ENCODE results near the gene SMYD3.

Gene SMYD3

GRCh38 chr1:245749053-245749452 is 758.0 kb downstream of the SMYD3 start:
- Histone ChIP-seq H3K27ac (ENCODE audit: extremely low read depth, low read depth, low read length) (no peak overlapping the region), H3K4me1 (ENCODE audit: control insufficient read depth, insufficient read depth, low read length) (no peaks in the 10 kb centered on the region), H3K9me3 (ENCODE audit: control insufficient read depth, insufficient read depth, low read depth, low read length) (no peaks in the 10 kb centered on the region), H3K4me3 (ENCODE audit: low read depth, low read length) (no peak overlapping the region), H3K36me3 (ENCODE audit: control insufficient read depth in 2 of 2, insufficient read depth in 1 of 2, low read length in 2 of 2) (no peaks in the 10 kb centered on the region)
- CTCF ChIA-PET: no interaction called here
- TF ChIP-seq, protein P1, sequence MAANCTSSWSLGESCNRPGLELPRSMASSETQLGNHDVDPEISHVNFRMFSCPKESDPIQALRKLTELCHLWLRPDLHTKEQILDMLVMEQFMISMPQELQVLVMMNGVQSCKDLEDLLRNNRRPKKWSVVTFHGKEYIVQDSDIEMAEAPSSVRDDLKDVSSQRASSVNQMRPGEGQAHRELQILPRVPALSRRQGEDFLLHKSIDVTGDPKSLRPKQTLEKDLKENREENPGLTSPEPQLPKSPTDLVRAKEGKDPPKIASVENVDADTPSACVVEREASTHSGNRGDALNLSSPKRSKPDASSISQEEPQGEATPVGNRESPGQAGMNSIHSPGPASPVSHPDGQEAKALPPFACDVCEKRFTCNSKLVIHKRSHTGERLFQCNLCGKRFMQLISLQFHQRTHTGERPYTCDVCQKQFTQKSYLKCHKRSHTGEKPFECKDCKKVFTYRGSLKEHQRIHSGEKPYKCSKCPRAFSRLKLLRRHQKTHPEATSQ (tag by site-specific recombination; IDR thresholded peaks at IDR 0.05): no peak
- POLR2A ChIA-PET: no interaction called here

DNA sequence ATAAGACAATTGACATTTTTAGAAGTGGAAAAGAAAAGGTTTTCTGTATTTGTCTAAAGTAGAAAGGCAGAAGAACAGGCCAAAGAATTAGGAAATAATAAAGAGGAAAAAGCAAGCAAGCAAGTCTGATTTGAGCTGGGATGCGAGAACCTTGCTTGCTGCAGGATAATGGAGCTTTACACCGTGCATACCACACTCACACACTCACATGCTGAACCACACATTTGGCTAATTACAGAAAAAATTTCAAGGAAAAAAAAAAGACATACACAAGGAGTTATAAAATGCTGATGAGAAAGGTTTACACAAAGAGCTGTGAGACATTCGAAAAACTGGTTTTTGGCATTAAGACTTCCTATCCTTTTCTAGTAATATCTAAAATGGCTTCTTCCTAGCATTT is 758.4 kb downstream of the SMYD3 start:
- TF ChIP-seq ZNF623 (tag by site-specific recombination; IDR thresholded peaks at IDR 0.05) (no peak), ZNF610 (tag by site-specific recombination; IDR thresholded peaks at IDR 0.05; ENCODE audit: borderline replicate concordance) (no peak), ZNF76 (tag by site-specific recombination; IDR thresholded peaks at IDR 0.05; ENCODE audit: borderline replicate concordance, low read depth) (no peak), KLF8 (tag by site-specific recombination; IDR thresholded peaks at IDR 0.05) (no peak), ZNF560 (tag by site-specific recombination; IDR thresholded peaks at IDR 0.05; ENCODE audit: borderline replicate concordance) (no peak), PRDM6 (tag by site-specific recombination; IDR thresholded peaks at IDR 0.05) (no peak)
- ChIA-PET CTCF (no interaction called here), POLR2A (no interaction called here)
- H3K27ac ChIP-seq (ENCODE audit: extremely low read depth, low read depth, low read length): no peak overlapping the region
- H3K9me3 ChIP-seq (ENCODE audit: control insufficient read depth, insufficient read depth, low read depth, low read length): no peaks in the 10 kb centered on the region
- no peaks in the 10 kb centered on the region for H3K4me1 ChIP-seq (ENCODE audit: control insufficient read depth, insufficient read depth, low read length)
- H3K36me3 ChIP-seq (ENCODE audit: control insufficient read depth in 2 of 2, insufficient read depth in 1 of 2, low read length in 2 of 2): no peaks in the 10 kb centered on the region
- no peak overlapping the region for H3K4me3 ChIP-seq (ENCODE audit: low read depth, low read length)

DNA sequence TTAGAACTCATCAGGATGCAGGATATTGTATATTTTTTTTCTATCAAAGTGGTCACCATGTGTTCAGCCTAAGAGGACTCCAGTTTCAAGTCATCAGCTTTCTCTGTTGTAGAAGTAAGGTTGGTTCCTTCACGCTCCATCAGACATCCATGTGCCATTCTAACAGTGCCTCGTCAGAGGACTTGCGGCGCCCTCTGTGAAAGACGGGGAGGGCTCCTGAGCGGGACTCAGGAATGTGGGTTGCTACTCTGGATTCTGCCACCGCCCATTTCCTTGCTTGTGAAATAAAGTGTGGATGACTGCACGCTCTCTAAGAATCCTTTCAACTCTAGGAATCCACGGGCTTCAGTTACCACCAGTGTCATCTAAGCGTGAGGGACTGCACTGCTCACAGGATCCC is 758.8 kb downstream of the SMYD3 start:
- Histone ChIP-seq H3K36me3 (ENCODE audit: control insufficient read depth in 2 of 2, insufficient read depth in 1 of 2, low read length in 2 of 2) (no peaks in the 10 kb centered on the region), H3K27ac (ENCODE audit: extremely low read depth, low read depth, low read length) (no peak overlapping the region), H3K4me1 (ENCODE audit: control insufficient read depth, insufficient read depth, low read length) (no peaks in the 10 kb centered on the region), H3K9me3 (ENCODE audit: control insufficient read depth, insufficient read depth, low read depth, low read length) (no peaks in the 10 kb centered on the region), H3K4me3 (ENCODE audit: low read depth, low read length) (no peak overlapping the region)
- ChIA-PET POLR2A (no interaction called here), CTCF (no interaction called here)
- TF ChIP-seq, protein P2, sequence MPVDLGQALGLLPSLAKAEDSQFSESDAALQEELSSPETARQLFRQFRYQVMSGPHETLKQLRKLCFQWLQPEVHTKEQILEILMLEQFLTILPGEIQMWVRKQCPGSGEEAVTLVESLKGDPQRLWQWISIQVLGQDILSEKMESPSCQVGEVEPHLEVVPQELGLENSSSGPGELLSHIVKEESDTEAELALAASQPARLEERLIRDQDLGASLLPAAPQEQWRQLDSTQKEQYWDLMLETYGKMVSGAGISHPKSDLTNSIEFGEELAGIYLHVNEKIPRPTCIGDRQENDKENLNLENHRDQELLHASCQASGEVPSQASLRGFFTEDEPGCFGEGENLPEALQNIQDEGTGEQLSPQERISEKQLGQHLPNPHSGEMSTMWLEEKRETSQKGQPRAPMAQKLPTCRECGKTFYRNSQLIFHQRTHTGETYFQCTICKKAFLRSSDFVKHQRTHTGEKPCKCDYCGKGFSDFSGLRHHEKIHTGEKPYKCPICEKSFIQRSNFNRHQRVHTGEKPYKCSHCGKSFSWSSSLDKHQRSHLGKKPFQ (tag by site-specific recombination; IDR thresholded peaks at IDR 0.05): no peak
- no peak for TF ChIP-seq ZNF658 (tag by site-specific recombination; IDR thresholded peaks at IDR 0.05)
- TF ChIP-seq ZIC2 (tag by site-specific recombination; IDR thresholded peaks at IDR 0.05): no peak
- TF ChIP-seq ZEB2 (tag by site-specific recombination; IDR thresholded peaks at IDR 0.05): no peak
- TF ChIP-seq, protein P3, sequence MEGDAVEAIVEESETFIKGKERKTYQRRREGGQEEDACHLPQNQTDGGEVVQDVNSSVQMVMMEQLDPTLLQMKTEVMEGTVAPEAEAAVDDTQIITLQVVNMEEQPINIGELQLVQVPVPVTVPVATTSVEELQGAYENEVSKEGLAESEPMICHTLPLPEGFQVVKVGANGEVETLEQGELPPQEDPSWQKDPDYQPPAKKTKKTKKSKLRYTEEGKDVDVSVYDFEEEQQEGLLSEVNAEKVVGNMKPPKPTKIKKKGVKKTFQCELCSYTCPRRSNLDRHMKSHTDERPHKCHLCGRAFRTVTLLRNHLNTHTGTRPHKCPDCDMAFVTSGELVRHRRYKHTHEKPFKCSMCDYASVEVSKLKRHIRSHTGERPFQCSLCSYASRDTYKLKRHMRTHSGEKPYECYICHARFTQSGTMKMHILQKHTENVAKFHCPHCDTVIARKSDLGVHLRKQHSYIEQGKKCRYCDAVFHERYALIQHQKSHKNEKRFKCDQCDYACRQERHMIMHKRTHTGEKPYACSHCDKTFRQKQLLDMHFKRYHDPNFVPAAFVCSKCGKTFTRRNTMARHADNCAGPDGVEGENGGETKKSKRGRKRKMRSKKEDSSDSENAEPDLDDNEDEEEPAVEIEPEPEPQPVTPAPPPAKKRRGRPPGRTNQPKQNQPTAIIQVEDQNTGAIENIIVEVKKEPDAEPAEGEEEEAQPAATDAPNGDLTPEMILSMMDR (tag by site-specific recombination; IDR thresholded peaks at IDR 0.05): no peak
- TF ChIP-seq, protein P4, sequence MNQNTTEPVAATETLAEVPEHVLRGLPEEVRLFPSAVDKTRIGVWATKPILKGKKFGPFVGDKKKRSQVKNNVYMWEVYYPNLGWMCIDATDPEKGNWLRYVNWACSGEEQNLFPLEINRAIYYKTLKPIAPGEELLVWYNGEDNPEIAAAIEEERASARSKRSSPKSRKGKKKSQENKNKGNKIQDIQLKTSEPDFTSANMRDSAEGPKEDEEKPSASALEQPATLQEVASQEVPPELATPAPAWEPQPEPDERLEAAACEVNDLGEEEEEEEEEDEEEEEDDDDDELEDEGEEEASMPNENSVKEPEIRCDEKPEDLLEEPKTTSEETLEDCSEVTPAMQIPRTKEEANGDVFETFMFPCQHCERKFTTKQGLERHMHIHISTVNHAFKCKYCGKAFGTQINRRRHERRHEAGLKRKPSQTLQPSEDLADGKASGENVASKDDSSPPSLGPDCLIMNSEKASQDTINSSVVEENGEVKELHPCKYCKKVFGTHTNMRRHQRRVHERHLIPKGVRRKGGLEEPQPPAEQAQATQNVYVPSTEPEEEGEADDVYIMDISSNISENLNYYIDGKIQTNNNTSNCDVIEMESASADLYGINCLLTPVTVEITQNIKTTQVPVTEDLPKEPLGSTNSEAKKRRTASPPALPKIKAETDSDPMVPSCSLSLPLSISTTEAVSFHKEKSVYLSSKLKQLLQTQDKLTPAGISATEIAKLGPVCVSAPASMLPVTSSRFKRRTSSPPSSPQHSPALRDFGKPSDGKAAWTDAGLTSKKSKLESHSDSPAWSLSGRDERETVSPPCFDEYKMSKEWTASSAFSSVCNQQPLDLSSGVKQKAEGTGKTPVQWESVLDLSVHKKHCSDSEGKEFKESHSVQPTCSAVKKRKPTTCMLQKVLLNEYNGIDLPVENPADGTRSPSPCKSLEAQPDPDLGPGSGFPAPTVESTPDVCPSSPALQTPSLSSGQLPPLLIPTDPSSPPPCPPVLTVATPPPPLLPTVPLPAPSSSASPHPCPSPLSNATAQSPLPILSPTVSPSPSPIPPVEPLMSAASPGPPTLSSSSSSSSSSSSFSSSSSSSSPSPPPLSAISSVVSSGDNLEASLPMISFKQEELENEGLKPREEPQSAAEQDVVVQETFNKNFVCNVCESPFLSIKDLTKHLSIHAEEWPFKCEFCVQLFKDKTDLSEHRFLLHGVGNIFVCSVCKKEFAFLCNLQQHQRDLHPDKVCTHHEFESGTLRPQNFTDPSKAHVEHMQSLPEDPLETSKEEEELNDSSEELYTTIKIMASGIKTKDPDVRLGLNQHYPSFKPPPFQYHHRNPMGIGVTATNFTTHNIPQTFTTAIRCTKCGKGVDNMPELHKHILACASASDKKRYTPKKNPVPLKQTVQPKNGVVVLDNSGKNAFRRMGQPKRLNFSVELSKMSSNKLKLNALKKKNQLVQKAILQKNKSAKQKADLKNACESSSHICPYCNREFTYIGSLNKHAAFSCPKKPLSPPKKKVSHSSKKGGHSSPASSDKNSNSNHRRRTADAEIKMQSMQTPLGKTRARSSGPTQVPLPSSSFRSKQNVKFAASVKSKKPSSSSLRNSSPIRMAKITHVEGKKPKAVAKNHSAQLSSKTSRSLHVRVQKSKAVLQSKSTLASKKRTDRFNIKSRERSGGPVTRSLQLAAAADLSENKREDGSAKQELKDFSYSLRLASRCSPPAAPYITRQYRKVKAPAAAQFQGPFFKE (tag by site-specific recombination; IDR thresholded peaks at IDR 0.05; ENCODE audit: borderline replicate concordance): no peak
- TF ChIP-seq, protein P5, sequence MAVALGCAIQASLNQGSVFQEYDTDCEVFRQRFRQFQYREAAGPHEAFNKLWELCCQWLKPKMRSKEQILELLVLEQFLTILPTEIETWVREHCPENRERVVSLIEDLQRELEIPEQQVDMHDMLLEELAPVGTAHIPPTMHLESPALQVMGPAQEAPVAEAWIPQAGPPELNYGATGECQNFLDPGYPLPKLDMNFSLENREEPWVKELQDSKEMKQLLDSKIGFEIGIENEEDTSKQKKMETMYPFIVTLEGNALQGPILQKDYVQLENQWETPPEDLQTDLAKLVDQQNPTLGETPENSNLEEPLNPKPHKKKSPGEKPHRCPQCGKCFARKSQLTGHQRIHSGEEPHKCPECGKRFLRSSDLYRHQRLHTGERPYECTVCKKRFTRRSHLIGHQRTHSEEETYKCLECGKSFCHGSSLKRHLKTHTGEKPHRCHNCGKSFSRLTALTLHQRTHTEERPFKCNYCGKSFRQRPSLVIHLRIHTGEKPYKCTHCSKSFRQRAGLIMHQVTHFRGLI (tag by site-specific recombination; IDR thresholded peaks at IDR 0.05): no peak
- no peak for TF ChIP-seq ZNF501 (tag by site-specific recombination; IDR thresholded peaks at IDR 0.05)
- TF ChIP-seq, protein P6, sequence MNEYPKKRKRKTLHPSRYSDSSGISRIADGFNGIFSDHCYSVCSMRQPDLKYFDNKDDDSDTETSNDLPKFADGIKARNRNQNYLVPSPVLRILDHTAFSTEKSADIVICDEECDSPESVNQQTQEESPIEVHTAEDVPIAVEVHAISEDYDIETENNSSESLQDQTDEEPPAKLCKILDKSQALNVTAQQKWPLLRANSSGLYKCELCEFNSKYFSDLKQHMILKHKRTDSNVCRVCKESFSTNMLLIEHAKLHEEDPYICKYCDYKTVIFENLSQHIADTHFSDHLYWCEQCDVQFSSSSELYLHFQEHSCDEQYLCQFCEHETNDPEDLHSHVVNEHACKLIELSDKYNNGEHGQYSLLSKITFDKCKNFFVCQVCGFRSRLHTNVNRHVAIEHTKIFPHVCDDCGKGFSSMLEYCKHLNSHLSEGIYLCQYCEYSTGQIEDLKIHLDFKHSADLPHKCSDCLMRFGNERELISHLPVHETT (tag by site-specific recombination; IDR thresholded peaks at IDR 0.05): no peak
